Hematopoietic multipotent progenitor cell treated with erythropoietin and hydrocortisone succinate and interleukin-3 and kit ligand, for 8 days (in vitro differentiated cells): ENCODE measurements around the gene ARL6IP4.

Experiments
- DNase-seq: peaks from one replicate; pipeline ENCODE4 v3.0.0-alpha.2; 2015

The ARL6IP4 gene

DNA sequence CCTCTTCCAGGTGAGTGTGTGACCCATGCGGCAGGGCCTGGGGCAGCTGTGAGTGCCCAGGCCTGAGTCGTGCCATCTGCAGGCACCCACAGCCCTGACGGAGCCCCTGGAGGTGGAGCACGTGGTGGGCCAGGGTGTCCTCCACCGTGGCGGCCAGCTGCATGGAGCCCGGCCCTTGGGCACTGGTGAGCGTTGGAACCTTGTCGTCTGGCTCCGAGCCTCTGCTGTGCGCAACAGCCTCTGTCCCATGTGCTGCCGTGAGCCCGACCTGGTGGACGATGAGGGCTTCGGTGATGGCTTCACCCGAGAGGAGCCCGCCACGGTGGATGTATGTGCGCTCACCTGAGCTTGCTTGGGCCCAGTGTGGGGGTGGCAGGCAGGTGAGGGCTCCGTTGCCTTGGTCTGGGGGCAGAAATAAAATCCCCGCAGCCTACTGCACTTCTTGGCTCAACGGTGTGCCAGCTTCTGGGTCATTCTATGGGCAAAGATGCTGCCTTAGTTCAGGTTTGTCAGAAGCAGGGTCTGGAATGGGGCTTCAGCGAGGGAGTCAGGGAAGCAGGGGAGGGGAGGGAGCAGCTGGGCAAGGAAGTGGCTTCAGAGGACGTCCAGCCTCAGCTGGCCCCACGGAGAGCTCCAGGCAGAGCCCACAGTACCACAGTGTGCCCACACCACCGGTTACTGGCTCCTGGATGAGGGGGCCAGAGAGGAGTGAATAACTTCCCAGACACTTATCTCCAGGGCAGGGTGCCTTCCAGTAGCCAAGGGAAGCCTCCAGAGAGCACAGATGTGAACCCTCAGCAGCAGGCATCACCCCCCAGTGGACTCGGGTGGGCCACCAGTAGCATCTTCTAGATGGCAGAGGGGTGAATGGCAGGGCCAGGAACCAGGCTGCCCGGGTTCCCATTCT lies 1.2 kb upstream of the ARL6IP4 start:
- DNase-seq: no peak

DNA sequence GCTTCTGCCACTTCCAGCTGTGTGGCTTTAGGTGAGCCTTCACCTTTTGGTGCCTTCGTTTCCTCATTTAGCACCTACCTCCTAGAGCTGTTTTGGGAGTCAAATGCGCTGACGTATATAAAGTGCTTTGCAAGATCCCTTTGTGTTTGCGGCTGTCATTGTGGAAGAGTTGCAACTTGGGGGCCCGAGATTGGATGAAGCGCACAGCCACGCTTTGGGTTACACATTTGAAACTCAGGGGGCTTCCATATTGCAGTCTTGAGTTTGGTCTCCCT lies 636 bp upstream of the ARL6IP4 start:
- DNase-seq: no peak

DNA sequence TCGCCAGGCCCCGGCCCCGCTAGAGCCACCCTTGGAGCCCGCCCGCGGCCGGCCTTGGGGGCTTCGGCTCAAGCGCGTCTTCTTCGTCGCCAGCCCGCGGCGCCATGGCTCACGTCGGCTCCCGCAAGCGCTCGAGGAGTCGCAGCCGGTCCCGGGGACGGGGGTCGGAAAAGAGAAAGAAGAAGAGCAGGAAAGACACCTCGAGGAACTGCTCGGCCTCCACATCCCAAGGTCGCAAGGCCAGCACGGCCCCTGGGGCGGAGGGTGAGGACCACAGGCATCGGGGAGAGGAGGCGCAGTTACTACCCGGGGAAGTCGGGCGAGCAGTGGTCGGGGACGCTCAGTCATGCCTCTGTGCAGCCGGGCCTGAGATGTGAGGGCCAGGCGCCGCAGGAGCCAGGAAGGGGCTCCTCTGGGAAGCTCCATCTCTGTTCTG lies 573 bp downstream of the ARL6IP4 start:
- no peak for DNase-seq

DNA sequence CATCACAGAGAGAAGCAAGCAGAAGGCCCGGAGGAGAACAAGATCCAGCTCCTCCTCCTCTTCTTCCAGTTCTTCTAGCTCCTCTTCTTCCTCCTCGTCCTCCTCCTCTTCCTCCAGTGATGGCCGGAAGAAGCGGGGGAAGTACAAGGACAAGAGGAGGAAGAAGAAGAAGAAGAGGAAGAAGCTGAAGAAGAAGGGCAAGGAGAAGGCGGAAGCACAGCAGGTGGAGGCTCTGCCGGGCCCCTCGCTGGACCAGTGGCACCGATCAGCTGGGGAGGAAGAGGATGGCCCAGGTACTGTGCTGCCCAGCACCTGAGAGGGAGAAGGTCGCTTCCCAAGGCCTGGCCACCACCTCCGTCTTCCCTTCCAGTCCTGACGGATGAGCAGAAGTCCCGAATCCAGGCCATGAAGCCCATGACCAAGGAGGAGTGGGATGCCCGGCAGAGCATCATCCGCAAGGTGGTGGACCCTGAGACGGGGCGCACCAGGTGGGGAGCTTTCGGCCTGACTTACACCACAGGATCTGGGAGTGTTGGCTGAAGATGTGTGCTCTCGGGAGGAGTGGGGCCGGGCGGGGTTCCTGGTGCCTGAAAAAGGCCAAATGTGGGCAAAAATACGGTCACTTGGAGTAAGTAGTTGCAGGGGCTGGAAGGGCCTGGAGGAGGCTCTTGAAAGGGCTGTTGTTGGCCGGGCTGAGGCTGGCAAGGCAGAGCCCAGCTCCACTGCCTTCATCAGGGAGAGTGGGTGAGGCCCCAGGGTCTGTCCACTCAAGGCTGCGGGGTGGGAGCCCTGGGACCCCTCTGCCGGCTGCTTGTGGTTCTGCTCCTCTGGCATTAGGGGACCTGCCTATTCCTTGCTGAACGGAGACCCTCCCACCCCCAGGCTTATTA lies 1.4 kb downstream of the ARL6IP4 start:
- DNase-seq: no peak

DNA sequence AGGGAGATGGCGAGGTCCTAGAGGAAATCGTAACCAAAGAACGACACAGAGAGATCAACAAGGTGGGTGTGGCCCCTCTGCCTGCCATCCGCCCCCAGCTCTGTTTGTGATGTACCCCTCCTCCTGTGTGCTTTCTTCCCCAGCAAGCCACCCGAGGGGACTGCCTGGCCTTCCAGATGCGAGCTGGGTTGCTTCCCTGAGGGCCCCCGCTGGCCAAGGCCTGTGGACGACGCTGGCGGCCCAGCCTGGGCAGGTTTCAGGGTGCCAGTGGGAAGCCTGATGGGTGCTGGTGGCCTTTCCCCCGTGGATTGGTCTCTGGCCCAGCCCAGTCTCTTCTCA lies 2.0 kb downstream of the ARL6IP4 start:
- DNase-seq: no peak

DNA sequence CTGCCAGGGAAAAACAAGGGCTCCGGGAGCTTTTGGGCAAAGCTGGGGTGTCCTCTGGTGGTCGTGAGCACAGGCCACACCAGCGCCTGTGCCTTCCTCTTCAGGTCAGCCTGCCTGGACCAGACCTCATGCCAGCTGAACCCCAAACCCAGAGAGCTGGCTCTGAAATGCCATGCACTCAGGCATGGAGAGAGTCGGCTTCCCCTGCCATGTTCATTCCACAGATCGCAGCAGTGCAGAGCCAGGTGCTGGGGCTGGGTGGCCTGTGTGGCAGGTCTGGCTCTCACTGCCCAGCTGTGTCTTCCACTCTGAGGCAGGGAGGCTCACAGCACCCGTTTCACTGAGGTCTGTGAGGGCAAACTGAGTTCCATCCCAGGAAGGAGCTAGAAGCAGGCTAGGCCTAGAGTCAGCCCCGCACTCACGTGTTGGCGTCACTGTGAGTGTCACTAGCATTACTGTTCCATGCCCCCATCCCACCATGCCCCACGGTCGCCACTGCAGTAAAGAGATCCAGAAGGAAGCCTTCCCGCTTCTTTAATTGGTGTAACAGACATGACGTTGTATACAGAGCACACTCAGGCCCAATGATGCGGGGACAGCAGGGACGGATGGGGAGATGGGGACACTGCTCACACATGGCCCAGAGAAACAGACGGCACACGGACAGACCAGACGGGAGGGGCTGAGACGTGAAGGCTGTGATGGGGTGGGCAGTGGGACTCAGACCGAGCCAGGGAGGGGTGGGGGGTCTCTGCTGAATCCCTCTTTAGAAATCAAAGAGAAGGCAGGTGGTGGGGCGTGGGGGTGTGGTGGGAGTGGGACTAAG lies 2.7 kb downstream of the ARL6IP4 start:
- DNase-seq: no peak

DNA sequence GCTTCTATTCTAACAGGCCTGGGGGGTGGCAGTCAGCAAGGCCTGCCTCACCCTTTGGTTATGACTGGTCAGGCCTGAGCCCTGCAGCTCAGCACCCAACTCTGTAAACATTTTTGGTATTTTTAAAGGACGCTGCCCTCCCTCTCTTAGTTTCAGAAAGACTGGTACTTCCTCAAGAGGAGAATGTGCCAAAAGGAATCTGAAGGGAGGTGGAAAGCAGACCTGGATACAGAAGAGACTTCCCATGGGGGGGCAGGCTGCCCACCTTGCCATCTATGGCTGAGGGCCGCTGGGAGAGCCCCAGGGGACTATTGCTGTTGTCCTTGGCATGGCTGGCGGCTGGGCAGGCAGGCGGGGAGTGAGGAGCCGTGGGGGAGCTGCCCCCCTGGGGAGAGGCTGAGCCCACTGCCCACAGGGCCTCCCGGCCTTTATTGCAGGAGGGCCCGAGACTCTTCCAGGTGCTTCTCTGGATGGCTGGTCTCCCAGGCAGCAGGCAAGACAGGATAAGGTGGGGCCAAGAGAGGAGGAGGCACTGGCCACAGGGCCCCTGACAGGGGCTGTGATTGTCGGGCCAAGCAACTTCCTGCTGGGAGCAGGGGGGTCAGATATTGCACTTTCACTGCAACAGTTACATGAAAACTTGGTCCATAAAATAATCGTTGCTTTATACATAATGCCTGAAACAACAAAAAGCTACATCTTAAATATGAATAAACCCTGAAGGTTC lies 3.5 kb downstream of the ARL6IP4 start:
- DNase-seq: no peak

DNA sequence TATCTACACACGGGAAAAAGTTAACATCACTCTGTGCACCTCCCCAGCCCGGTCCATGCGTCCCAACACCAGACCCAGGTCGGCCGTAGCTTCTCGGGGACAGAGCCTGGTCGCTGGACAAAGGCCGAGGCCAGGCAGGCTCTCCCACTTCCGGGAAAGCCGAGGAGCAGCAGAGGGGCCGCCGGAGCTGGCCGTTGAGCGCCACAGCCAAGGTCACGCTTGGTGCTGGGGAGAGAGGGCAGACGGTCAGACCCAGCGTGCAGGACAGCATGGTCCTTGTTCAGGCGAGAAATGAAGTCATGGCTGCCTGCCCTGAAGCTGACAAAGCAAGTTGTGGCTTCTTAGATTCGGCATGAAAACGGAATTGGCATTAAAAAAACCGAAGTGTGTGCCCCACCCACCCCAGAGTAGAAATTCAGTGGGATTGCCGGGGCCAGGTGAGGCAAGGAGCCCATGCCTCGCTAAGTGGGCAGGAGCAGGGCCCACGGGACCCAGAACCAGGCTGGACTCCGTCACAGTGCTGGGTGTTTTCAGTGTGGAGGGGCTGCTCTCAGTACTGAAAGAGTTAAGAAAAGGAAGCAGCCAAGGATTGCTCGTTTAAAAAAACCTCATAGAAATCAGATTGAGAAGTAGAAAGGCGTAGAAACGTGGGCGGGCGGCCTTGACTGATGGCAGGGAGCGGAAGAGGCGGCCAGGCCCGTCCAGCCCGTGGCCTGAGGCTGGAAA lies 4.3 kb downstream of the ARL6IP4 start:
- no peak for DNase-seq

DNA sequence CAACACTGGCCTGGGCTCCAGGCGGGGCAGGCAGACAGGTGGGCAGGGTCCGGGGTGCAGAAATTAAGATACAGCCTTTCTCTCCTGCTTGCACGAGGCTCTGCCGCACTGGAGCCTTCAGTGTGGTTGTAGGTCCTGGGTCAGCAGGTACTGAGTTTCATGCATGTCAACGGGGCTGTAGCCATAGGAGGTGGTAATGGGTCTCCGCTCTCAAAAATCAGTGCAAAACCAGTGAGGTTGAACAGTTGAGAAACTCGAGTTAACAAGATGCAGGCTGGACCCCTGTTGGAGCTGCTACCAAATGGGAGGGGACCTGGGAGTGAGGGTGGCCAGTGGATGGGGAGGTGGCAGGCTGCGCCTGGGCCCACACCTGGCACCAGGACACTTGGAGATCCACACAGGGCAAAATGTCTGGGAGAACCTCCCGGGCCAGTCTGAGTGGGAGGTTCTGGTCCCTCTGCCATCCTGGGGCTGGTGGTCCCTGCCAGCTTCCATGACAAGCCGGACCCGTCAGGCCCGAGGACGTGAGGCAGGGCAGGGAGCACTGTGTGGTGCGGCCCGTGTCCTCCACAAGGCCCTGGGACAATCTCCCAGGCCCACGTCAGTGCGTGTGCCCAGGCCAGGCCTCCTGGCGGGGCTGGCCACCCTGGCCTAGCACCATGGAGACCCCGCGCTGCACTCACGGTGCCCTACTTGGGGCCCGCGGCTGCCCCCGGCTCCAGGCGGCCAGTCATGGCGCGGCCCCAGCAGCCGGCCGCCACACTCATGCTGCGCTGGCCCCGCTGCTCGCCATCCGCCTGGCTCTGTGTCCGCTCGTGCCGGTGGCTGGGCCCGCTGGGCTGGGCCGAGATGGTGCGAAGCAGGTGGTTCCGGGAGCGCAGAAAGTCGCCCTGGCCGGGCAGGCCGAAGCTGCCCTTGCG lies 5.1 kb downstream of the ARL6IP4 start:
- DNase-seq: no peak

DNA sequence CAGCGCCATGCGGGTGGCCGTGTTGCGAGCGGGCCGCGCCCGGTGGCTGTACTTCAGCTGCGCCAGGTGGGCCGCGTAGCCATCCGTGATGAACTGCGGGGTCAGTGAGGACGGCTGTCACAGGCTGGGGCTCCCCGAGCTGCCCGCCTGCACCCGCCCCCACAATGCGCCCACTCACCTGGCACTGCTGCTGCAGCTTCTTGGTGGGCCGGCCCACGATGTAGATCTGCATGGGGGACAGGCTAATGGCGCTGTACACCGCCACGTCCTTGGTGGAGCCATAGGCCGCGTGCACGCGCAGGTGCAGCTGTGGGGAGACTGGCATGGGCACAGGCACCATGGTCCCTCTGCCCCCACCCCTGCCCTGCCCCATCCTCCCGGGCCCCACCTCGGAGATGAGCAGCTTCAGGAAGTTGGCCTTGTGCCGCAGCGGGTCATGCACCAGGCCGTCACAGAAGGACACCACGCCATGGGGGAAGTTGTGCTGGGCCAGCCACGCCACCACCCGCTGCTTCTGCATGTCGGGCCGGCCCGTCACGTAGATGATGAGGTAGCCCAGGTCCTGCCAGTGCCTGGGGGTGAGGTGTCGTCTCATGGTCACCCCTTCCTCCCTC lies 5.9 kb downstream of the ARL6IP4 start:
- DNase-seq: no peak

DNA sequence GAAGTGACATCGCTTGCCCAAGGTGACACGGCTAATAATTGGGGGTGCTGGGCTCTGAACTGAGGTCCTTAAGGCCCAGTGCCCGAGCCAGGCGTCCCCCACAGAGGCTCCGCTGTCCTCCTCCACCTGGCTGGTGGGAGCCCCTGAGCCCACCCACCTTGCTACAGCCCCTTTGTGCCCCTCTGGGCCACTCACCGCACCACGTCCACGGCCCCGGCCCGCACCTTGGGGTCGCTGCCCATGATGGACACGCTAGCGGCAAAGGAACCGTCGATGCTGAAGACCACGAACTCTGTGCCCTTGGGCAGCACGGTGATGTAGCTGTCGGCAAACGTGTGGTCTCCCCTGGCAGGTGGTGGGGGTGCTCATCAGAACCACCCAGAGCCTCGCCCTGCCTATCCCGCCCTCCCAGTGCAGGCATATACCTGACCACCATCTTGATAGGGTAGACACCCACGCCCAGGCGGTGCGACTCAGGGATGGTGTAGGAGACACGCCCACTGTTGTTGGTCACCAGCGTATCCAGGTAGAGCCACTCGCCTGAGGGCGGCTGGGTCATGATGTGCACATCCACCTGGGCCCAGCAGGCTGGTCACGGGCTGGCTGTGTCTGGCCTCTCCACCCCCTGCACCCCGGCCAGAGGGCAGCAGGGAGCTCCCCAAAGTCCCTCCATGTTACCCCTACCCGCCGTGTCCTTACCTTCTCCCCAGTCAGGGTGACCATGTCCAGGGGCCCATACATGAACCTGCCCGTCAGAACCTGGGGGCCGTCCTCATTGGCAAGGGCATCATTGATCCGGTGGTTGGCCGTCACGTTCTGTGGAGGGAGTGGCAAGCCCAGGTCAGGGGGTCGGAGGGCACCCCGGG lies 6.8 kb downstream of the ARL6IP4 start:
- DNase-seq: no peak

DNA sequence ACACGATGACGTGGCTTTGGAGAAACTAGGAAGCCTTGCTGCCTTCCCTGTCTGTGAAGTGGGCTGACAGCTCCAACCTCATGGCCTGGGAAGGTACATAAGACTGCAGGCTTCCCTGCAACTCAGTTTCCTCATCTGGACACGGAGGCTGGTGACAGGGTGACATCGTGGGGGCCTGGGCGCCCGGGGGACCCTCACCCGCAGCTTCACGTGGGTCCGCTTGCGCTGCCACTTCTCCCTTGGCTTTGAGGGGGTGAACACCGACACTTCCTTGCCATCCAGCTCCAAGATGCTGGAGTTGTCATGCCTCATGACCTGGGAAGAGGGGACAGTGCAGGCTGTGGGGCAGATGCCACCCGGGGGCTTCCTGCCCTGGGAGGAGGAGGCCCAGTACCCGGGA lies 7.6 kb downstream of the ARL6IP4 start:
- DNase-seq: no peak

DNA sequence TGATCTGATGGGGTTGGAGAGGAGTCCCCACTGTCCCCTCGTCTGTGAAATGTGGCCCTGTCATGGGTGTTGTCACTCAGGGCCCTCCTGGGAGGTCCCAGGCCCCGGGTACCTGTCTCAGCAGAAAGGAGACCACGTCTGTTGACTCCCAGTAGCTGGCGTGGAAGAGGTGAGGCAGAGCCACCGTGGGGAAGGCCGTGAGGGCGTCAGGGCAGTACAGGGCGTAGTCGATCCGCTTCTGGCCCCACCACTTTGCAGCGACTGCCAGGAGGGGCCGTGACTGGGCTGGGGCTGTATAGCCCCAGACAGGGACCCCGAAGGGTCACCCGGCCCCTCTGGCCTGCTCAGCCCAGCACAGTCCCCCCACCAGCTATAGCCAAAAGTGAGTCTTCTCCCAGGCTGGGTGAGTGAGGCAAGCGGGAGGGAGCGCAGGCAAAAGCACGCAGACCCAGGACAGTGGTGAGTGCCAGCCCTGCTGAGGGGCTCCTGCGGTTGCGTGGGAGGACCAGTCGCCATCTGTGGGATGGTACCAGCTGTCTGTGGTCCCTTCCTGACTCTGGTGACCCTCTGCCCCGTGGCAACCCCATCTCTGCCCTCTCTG lies 8.2 kb downstream of the ARL6IP4 start:
- no peak for DNase-seq

DNA sequence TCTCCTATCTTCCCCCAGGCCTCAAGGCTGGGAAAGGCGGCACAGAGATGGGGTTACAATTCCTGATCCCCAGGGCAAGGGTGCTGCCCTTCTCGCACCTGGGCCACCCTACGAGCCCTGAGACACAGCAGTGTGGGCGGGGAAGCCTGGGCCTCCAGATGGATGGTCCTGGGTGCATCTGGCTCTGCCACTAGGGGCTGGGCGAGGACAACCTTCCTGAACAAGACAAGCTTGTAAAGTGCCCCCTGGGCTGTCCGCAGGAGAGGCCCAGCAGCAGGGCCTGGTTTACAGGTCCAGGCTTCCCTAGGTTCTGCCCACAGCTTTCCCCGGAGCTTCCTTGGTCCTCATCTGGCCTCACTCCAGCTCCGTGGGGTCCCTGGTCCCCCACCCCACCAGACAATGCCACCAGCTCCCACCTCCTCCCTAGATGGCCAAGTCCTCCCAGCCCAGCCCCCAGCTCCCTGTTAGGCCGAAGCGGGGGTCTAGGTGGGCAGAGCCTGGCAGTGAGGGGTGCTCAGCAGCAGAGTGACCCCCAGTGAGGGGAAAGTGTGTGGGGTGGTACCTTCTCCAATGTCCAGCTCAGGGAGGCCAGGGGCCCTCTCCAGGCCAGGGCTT lies 8.9 kb downstream of the ARL6IP4 start:
- DNase-seq: no peak

DNA sequence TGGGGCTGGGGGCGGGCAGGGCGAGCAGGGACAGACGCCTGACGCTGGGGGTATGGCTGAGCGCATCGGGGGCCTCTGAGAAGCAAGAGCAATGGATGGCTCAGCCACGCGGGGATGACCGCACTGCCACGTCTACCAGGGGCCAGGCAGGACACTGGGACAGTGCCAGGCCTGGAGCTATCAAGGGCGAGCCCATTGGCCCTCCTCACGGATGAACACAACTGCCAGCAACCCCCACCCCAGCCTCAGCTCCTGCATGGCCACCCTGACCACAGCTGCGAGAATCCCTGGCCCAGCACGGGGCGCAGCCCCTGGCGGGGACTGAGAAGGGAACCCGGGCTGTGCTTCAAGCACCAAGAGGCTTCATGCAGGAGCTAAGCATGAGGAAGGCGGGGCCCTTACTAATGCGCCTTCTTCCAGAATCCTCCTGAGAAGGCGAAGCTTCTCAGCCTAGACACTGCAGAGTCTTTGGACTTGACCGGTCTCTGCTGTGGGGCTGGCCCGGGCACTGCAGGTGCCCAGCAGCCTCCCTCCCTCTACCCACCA lies 9.5 kb downstream of the ARL6IP4 start:
- no peak for DNase-seq

DNA sequence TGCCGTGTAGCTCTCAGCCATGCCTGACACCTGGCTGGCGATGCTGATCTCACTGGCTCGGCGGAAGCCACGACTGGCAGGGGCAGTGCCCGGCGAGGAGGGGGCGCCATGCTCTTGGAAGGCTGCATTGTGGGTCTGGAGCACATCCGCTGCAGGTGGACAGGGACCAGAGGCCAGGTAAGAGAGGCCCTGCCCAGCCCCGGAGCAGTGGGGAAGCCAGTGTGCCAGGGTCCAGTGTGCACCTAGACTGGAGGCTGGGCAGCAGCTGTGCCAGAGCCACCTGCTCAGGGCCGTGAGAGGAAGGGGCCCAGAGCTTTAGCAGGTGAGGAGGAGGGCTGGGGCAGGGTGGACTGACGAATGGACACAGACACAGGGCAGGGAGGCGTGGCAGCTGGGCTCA lies 10.1 kb downstream of the ARL6IP4 start:
- no peak for DNase-seq

DNA sequence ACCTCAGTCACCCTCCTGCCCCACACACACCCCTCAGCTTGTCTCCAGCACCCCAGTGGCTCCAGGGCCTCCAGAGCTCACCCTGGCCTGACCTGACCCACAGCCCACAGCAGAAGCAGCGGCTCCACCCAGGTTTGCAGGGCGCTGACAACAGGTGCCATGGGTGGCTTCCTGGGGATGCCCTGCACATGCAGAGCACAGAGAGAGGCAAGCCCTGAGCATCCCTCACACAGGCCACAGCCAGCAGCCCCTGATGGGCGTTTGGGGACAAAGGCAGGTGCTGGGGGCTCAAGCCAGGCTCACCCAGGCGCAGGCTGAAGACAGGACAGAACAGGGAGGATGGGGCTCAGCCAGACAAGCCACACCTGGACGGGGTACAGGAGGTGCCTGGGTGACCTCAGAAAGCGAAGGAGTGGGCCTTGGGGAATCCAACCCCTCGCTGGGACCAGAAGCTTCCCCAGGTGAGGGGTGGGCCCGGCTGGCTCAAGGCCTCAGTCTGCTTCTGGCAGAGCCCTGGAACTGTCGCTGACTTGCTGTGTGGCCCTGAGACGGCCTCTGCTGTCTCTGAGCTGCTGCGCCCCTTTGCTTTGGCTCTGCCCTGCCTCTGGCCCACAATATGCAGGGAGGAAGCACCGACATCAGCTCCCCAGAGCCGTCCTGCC lies 10.6 kb downstream of the ARL6IP4 start:
- DNase-seq: no peak
